ENCODE results near the gene MAL. TPM values are rescaled to one million over a fixed set of nuclear protein-coding genes. Genes with fewer than 3 reads are reported as not detected.
"Not testable (repeated sequence)": the region's sequence is repeated elsewhere in the genome, so short reads cannot be mapped to it uniquely, and the experiment has no call there.

The MAL gene
- total RNA-seq, 1 donor from 2014 or later: 250 TPM

GRCh38 chr2:95086017-95086416 is 60.5 kb downstream of the MAL start:
- peaks cover 4% of the 10 kb centered on the region for H3K9me3 Mint-ChIP-seq
- H3K36me3 Mint-ChIP-seq: peaks cover 38% of the 10 kb centered on the region
- H3K27me3 Mint-ChIP-seq: no peaks in the 10 kb centered on the region
- DNase-seq (ENCODE audit: extremely low spot score, unreplicated experiment): no peak
- H3K4me1 Mint-ChIP-seq (ENCODE audit: unreplicated experiment): no peaks in the 10 kb centered on the region
- TF ChIP-seq CTCF (conservative IDR thresholded peaks at IDR 0.05): no peak
- H3K27ac Mint-ChIP-seq: no peak overlapping the region
- no peak overlapping the region for H3K4me3 Mint-ChIP-seq

GRCh38 chr2:95087379-95087778 is 61.9 kb downstream of the MAL start:
- TF ChIP-seq CTCF (conservative IDR thresholded peaks at IDR 0.05): no peak
- Mint-ChIP-seq H3K4me3 (no peak overlapping the region), H3K27ac (no peak overlapping the region), H3K4me1 (ENCODE audit: unreplicated experiment) (no peaks in the 10 kb centered on the region), H3K27me3 (no peaks in the 10 kb centered on the region), H3K36me3 (peaks cover 49% of the 10 kb centered on the region), H3K9me3 (peaks cover 4% of the 10 kb centered on the region)
- DNase-seq (ENCODE audit: extremely low spot score, unreplicated experiment): no peak

- no peaks in the 10 kb centered on the region for H3K9me3 Mint-ChIP-seq
- H3K27me3 Mint-ChIP-seq: no peaks in the 10 kb centered on the region
- no peak overlapping the region for H3K4me3 Mint-ChIP-seq
- peaks cover 65% of the 10 kb centered on the region for H3K36me3 Mint-ChIP-seq
- H3K4me1 Mint-ChIP-seq (ENCODE audit: unreplicated experiment): no peaks in the 10 kb centered on the region
- no peak for DNase-seq (ENCODE audit: extremely low spot score, unreplicated experiment)
- H3K27ac Mint-ChIP-seq: no peak overlapping the region
- TF ChIP-seq CTCF (conservative IDR thresholded peaks at IDR 0.05): no peak
These were observed 66.5 kb downstream of the MAL start for GRCh38 chr2:95091885-95092555.

GRCh38 chr2:95098273-95098672 is 72.8 kb downstream of the MAL start:
- H3K27me3 Mint-ChIP-seq; H3K27ac Mint-ChIP-seq; H3K4me1 Mint-ChIP-seq (ENCODE audit: unreplicated experiment); H3K9me3 Mint-ChIP-seq; DNase-seq (ENCODE audit: extremely low spot score, unreplicated experiment); H3K4me3 Mint-ChIP-seq: not testable (repeated sequence)
- peaks cover 67% of the 10 kb centered on the region for H3K36me3 Mint-ChIP-seq

GRCh38 chr2:95099910-95100309 is 74.4 kb downstream of the MAL start:
- no peak for TF ChIP-seq CTCF (conservative IDR thresholded peaks at IDR 0.05)
- Mint-ChIP-seq H3K27me3 (no peaks in the 10 kb centered on the region), H3K36me3 (peaks cover 61% of the 10 kb centered on the region), H3K9me3 (no peaks in the 10 kb centered on the region), H3K27ac (no peak overlapping the region), H3K4me1 (ENCODE audit: unreplicated experiment) (no peaks in the 10 kb centered on the region), H3K4me3 (no peak overlapping the region)
- DNase-seq (ENCODE audit: extremely low spot score, unreplicated experiment): no peak

Other genes starting within 250 kb of the MAL start
- gene TEKT4, start 154.3 kb upstream of the MAL start, total RNA-seq (ENCODE audit: low replicate concordance): 0.34 TPM in 1 of 2 replicates, not detected in the other
- gene MRPS5, start 96.1 kb downstream of the MAL start, total RNA-seq (ENCODE audit: low replicate concordance): 67.6 and 70.2 TPM in 2 replicates
- 21.1 and 26.1 TPM in 2 replicates for gene ZNF514, start 134.1 kb downstream of the MAL start, total RNA-seq (ENCODE audit: low replicate concordance)
- gene ZNF2, start 140.1 kb downstream of the MAL start, total RNA-seq (ENCODE audit: low replicate concordance): 4.2 and 6.2 TPM in 2 replicates
- gene ZNF892, start 181.8 kb downstream of the MAL start, total RNA-seq (ENCODE audit: low replicate concordance): 7.2 and 14.0 TPM in 2 replicates
- 18.5 and 31.5 TPM in 2 replicates for gene PROM2, start 248.7 kb downstream of the MAL start, total RNA-seq (ENCODE audit: low replicate concordance)

All from type B pancreatic cell (in vitro differentiated cells).